ENCODE measurements around the gene DPM2. TPM values are rescaled to one million over a fixed set of nuclear protein-coding genes. Genes with fewer than 3 reads are reported as not detected.

DPM2 gene
- total RNA-seq, 2 donors from 2014 or later = 45.7 TPM

GRCh38 chr9:127927201-127927987 is 10.3 kb downstream of the DPM2 start:
- no peaks in the 10 kb centered on the region for H3K36me3 Mint-ChIP-seq (ENCODE audit: low read depth)
- H3K9ac ChIP-seq (ENCODE audit: extremely low read depth, low read length, poor library complexity, severe bottlenecking) = no peak overlapping the region
- H3K27me3 Mint-ChIP-seq (ENCODE audit: insufficient read depth) = peaks cover 49% of the 10 kb centered on the region

GRCh38 chr9:127926906-127927200 is 10.8 kb downstream of the DPM2 start:
- Mint-ChIP-seq H3K4me1 (peaks cover 12% of the 10 kb centered on the region), H3K27ac (no peak overlapping the region), H3K4me3 (peak overlapping the region; percentile 76), H3K27me3 (ENCODE audit: insufficient read depth) (peaks cover 54% of the 10 kb centered on the region), H3K36me3 (ENCODE audit: low read depth) (no peaks in the 10 kb centered on the region), H3K9me3 (no peaks in the 10 kb centered on the region)
- Histone ChIP-seq H3K9me3 (ENCODE audit: control insufficient read depth, low read length) (no peaks in the 10 kb centered on the region), H3K4me3 (ENCODE audit: low read length) (peak overlapping the region; percentile 75), H3K27me3 (ENCODE audit: control insufficient read depth, insufficient read depth, low read length, poor library complexity, severe bottlenecking) (peaks cover 56% of the 10 kb centered on the region), H3K9ac (ENCODE audit: extremely low read depth, low read length, poor library complexity, severe bottlenecking) (no peak overlapping the region), H3K27ac (ENCODE audit: low read depth, low read length) (no peak overlapping the region), H3K4me1 (ENCODE audit: control insufficient read depth, insufficient read depth, low read length) (no peaks in the 10 kb centered on the region), H3K36me3 (ENCODE audit: control insufficient read depth, insufficient read depth, low read length) (no peaks in the 10 kb centered on the region)
- DNase-seq = no peak
- TF ChIP-seq CTCF (conservative IDR thresholded peaks at IDR 0.05) = no peak
- 7 to 11% methylated on average over 7 to 19 of the region's 19 CpGs for WGBS, 2 experiments (ENCODE audit: insufficient coverage in 1 of 2, insufficient read length in 1 of 2)

More at GRCh38 chr9:127927201-127927987, 10.3 kb downstream of the DPM2 start:
- 1 to 2% methylated on average over 18 to 55 of the region's 56 CpGs for WGBS, 2 experiments (ENCODE audit: insufficient coverage in 1 of 2, insufficient read length in 1 of 2)
- peak overlapping the region; percentile 76 for H3K4me3 Mint-ChIP-seq
- no peak for TF ChIP-seq CTCF (conservative IDR thresholded peaks at IDR 0.05)
- H3K9me3 Mint-ChIP-seq = no peaks in the 10 kb centered on the region
- Histone ChIP-seq H3K9me3 (ENCODE audit: control insufficient read depth, low read length) (no peaks in the 10 kb centered on the region), H3K27me3 (ENCODE audit: control insufficient read depth, insufficient read depth, low read length, poor library complexity, severe bottlenecking) (peaks cover 51% of the 10 kb centered on the region), H3K4me1 (ENCODE audit: control insufficient read depth, insufficient read depth, low read length) (no peaks in the 10 kb centered on the region), H3K36me3 (ENCODE audit: control insufficient read depth, insufficient read depth, low read length) (no peaks in the 10 kb centered on the region), H3K4me3 (ENCODE audit: low read length) (peak overlapping the region; percentile 75), H3K27ac (ENCODE audit: low read depth, low read length) (no peak overlapping the region)
- peak overlapping the region; percentile 84 for H3K27ac Mint-ChIP-seq
- H3K4me1 Mint-ChIP-seq = peaks cover 12% of the 10 kb centered on the region
- peak; percentile 99 for DNase-seq

- Mint-ChIP-seq H3K4me1 (peaks cover 7% of the 10 kb centered on the region), H3K4me3 (peak overlapping the region; percentile 76), H3K27me3 (ENCODE audit: insufficient read depth) (peaks cover 59% of the 10 kb centered on the region), H3K9me3 (no peaks in the 10 kb centered on the region), H3K36me3 (ENCODE audit: low read depth) (no peaks in the 10 kb centered on the region), H3K27ac (no peak overlapping the region)
- no peak for TF ChIP-seq CTCF (conservative IDR thresholded peaks at IDR 0.05)
- no peaks in the 10 kb centered on the region for H3K9me3 ChIP-seq (ENCODE audit: control insufficient read depth, low read length)
- H3K9ac ChIP-seq (ENCODE audit: extremely low read depth, low read length, poor library complexity, severe bottlenecking) = no peak overlapping the region
- 66 to 69% methylated on average over 10 to 14 of the region's 14 CpGs for WGBS, 2 experiments (ENCODE audit: insufficient coverage in 1 of 2, insufficient read length in 1 of 2)
- peak overlapping the region; percentile 75 for H3K4me3 ChIP-seq (ENCODE audit: low read length)
- no peaks in the 10 kb centered on the region for H3K36me3 ChIP-seq (ENCODE audit: control insufficient read depth, insufficient read depth, low read length)
- H3K27me3 ChIP-seq (ENCODE audit: control insufficient read depth, insufficient read depth, low read length, poor library complexity, severe bottlenecking) = peaks cover 59% of the 10 kb centered on the region
- no peaks in the 10 kb centered on the region for H3K4me1 ChIP-seq (ENCODE audit: control insufficient read depth, insufficient read depth, low read length)
- DNase-seq = peak; percentile 67
- H3K27ac ChIP-seq (ENCODE audit: low read depth, low read length) = no peak overlapping the region
These were observed 11.4 kb downstream of the DPM2 start for GRCh38 chr9:127925959-127926905.

Measured in endodermal cell (in vitro differentiated cells).